ENCODE data around the gene TATDN3. TPM values are rescaled to one million over a fixed set of nuclear protein-coding genes. Genes with fewer than 3 reads are reported as not detected.
"Not testable (repeated sequence)": the region's sequence is repeated elsewhere in the genome, so short reads cannot be mapped to it uniquely, and the experiment has no call there.

The TATDN3 gene
- total RNA-seq, 1 donor from 2014 or later, result 29.3 TPM

GRCh38 chr1:212828395-212828794 lies 36.7 kb downstream of the TATDN3 start:
- DNase-seq, result no peak

DNA sequence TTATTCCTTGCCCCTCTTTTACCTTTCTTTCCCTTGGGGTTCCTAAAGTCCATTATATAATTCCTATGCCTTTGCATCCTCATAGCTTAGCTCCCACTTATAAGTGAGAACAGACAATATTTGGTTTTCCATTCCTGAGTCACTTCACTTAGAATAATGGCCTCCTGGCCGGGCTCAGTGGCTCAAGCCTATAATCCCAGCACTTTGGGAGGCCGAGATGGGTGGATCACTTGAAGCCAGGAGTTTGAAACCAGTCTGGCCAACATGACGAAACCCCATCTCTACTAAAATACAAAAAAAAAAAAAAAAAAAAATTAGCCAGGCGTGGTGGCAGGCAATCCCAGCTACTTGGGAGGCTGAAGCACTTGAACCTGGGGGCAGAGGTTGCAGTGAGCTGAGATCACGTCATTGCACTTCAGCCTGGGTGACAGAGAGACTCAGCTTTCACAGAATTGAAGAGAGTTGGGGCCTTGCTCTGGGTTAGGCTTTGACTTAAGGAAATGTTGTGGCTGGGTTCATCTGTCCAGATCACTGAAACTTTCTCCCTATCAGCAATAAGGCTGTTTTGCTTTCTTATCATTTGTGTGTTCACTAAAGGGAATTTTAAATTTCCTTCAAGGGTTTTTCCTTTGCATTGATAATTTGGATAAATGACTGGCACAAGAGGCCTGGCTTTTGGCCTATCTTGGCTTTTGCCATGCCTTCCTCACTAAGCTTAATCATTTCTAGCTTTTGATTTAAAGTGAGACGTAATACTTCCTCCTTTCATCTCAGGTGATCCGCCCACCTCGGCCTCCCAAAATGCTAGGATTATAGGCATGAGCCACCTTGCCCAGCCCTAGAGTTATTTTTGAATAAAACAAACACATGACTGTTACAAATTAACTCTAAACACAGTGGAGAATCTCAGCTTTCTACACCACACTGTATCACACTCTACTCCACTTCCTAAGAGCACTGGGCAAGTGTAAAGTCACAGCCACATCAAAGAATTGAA lies 41.8 kb downstream of the TATDN3 start:
- not testable (repeated sequence) for DNase-seq

- no peak for DNase-seq
Measured at GRCh38 chr1:212838145-212838544, 46.5 kb downstream of the TATDN3 start.

- not testable (repeated sequence) for DNase-seq
Measured at GRCh38 chr1:212844521-212844920, 52.8 kb downstream of the TATDN3 start.

DNA sequence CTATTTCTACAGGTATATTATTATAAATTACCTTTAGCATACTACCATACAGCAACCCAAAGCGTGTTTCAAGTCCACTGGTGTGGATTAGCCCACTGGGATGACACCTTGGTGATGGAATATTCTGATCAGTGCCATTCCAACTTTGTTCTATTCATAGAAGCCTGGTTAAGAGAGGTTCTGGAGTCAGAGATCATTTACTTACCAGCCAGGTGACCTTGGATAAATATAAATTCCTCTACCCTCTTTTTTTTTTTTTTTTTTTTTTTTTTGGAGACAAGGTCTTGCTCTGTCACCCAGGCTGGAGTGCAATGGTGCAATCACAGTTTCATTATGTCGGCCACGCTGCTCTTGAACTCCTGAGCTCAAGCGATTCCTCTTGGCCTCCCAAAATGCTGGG lies 55.9 kb downstream of the TATDN3 start, which contains the start of gene SPATA45:
TSS of gene SPATA45 (minus strand) at position 101 of the 400 bp plus-strand sequence. CDS start 11,500 bp downstream, outside the sequence.
- DNase-seq, result no peak

- DNase-seq, result no peak
Measured at GRCh38 chr1:212852105-212852688, 60.5 kb downstream of the TATDN3 start.

DNA sequence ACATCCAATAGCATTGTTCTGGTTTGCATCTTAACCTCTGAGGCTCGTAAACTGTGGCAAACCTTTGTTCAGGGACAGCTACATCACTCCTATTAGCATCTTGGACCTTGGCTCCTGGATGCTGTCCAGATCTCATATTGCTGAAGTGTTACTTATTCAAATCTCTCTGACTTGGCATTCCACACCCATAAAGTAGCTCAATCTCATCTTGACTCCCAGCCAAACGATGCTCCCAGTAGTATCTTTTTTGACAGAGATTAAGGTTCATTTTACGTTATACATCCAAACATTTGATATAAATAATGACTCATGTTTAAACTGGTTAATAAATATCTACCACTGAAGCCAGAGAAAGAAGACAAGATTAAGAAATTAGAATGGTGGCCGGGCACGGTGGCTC lies 62.0 kb downstream of the TATDN3 start:
- DNase-seq, result no peak

DNA sequence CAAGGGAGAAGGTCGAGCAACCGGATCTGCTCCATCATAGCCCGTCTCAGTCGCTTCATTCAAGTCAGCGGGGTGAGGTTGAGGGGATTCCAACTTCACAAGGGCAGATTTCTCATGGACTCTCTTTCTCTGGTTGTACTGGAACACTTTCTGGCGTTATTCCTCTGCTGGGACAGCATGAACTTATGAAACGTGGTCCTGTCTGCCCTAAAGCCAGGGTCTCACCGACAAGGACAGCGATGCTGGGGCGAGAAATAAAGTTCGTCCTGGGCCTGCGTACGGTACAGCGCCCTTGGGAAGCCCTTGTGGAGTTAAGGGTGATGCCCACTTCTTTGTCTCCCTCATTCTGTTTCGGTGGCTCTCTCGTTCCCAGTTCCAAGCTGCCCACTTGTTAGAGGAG lies 65.1 kb downstream of the TATDN3 start:
- DNase-seq, result no peak

- peak; percentile 98 for DNase-seq
Measured at GRCh38 chr1:212857992-212858460, 66.3 kb downstream of the TATDN3 start, which contains the start of gene FLVCR1. TSS of gene FLVCR1 (plus strand) at chr1:212858275. CDS start at chr1:212858453, 178 bp downstream.

DNA sequence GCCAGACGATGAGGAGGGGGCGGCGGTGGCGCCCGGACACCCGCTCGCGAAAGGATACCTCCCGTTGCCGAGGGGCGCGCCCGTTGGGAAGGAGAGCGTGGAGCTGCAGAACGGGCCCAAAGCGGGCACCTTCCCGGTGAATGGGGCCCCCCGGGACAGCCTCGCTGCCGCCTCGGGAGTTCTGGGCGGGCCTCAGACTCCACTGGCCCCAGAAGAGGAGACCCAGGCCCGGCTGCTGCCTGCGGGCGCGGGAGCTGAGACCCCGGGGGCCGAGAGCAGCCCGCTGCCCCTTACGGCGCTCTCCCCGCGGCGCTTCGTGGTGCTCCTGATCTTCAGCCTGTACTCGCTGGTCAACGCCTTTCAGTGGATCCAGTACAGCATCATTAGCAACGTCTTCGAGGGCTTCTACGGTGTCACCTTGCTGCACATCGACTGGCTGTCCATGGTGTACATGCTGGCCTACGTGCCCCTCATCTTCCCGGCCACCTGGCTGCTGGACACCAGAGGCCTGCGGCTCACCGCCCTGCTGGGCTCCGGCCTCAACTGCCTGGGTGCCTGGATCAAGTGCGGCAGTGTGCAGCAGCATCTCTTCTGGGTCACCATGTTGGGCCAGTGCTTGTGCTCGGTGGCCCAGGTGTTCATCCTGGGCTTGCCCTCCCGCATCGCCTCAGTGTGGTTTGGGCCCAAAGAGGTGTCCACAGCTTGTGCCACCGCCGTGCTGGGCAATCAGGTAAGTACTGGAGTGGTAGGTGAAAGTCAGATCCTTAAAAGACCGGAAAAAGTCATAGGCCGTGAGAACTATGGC lies 67.0 kb downstream of the TATDN3 start:
- no peak for DNase-seq

GRCh38 chr1:212860713-212861581 lies 69.3 kb downstream of the TATDN3 start:
- DNase-seq, result no peak

DNA sequence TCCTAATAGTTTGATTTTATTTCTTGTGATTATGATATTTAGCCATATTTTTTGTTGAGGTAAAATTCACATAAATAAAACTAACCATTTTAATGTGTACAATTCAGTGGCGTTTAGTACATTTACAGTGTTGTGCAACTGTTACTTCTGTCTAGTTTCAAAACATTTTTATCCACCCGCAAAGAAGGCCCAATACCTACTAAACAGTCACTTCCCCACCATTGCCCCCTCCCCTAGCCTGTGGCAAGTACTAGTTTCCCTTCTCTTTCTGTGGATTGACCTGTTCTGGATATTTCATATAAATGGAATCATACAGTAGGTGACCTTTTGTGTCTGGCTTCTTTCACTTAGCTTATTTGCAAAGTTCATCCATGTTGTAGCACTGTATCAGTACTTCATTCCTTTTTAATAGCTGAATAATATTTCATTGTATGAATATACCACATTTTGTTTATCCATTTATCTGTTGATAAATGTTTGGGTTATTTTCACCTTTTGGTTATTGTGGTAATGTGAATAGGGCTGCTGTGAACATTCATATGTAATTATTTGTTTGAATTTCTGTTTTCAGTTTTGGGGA lies 70.5 kb downstream of the TATDN3 start:
- DNase-seq, result no peak

DNA sequence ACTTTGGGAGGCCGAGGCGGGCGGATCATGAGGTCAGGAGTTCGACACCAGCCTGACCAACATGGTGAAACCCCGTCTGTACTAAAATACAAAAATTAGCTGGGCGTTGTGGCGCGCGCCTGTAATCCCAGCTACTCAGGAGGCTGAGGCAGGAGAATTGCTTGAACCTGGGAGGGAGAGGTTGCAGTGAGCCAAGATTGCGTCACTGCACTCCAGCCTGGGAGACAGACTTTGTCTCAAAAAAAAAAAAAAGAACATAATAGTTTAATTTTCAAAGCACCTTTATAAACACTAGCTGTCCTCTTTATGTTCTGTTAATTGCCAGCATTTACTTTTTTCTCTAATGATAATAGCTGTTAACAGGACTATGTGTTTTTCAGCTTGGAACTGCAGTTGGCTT lies 71.7 kb downstream of the TATDN3 start:
- not testable (repeated sequence) for DNase-seq

DNA sequence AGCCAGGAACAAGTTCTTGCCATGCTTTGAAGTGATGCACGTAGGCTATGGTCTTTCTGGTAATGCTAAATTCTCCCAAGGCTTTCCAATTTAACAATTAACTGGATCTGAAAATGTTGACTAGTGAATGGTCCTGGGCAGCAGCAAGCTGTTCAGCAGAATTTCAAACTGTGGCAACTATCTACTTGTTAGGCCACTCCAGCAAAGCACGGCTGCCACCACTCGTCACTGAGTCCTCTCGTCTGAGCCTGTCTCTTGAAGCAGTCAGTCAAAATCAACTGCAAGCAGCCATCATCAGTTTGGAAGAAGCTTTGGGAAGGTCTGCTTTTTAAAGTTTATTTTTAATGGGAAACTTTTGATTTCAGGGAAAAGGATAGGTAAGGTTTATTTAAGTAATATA lies 72.5 kb downstream of the TATDN3 start:
- DNase-seq, result no peak

Small RNA genes within 50 kb of the gene (small RNA-seq; reads per million reads assigned to genes)
- gene AC104333.1 (not detected), gene AC104333.2 (not detected)

Other genes with a start within 250 kb of the TATDN3 start
- 3.1 TPM for gene ATF3, start 183.1 kb upstream of the TATDN3 start, total RNA-seq
- 8.0 TPM for gene BATF3, start 92.1 kb upstream of the TATDN3 start, total RNA-seq
- gene NSL1, start 117 bp upstream of the TATDN3 start, total RNA-seq, result 62.4 TPM
- not detected for gene SPATA45, start 55.8 kb downstream of the TATDN3 start, total RNA-seq
- 53.0 TPM for gene FLVCR1, start 66.4 kb downstream of the TATDN3 start, total RNA-seq
- gene VASH2, start 158.6 kb downstream of the TATDN3 start, total RNA-seq, result 35.9 TPM
- 103 TPM for gene ANGEL2, start 224.0 kb downstream of the TATDN3 start, total RNA-seq